Activated T-cell treated with anti-CD3 and anti-CD28 coated beads, Interleukin-2, amount 50 U/mL, for 48 hours (primary cell): ENCODE results near the gene MGAT4A.
"Not testable (repeated sequence)": the region's sequence is repeated elsewhere in the genome, so short reads cannot be mapped to it uniquely, and the experiment has no call there.

ENCODE experiments used
- DNase-seq, 2 experiments: peaks; one replicate each; pipeline ENCODE4 v3.0.0-alpha.2; 2020

Gene MGAT4A

DNA sequence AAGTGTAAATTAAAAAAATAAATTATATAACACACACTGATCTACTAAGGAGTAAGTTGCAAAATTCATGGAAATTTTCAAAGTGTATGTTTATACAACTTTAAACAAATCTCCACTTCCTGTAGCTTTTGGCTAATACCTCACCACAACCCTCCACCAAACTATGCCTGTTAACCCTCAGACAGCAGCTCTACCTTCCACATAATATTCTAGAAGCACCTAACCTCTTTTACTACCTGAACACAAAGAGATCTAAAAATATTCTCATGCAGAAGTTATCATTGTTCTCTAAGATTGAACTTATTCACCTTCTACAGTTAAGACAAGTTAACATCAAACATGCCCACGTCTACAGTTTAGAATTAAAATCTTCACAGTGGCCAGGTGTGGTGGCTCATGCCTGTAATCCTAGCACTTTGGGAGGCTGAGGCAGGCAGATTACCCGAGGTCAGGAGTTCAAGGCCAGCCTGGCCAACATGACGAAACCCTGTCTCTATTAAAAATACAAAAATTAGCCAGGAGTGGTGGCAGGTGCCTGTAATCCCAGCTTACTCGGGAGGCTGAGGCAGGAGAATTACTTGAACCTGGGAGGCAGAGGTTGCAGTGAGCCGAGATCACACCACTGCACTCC is 2.7 kb downstream of the MGAT4A start:
- not testable (repeated sequence) for DNase-seq

DNA sequence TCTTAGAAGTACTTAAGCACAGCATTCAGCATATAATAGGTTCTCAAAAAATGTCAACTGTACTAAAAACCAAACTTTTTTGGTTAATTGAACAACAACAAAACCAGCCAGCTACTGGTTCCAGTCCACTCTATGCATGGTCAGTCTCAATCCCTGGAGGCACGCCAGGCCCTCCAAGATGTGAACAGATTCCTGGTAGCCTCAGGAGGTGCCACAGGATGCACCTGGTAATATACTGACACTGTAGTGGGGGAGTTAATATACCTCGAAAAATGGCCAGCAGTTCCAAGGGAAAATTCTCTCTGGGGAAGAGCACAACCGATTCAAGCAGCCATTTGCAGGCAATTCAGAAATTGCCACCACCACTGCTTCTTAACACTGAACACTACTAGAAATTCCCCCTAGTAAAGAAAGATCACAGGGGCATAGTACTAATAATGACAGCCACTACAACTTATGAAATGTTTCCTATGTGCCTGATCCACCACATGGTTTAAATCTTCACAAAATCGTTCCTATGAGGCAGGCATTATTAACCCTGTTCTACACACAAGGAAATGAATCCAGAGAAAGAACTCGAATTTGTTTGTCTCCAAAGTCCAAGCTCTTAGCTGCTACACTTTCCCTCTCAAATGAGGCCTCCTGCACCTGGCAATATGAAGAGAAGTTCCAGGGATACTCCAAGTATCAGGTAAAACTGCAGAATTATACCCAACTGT is 3.4 kb downstream of the MGAT4A start:
- DNase-seq = no peak

DNA sequence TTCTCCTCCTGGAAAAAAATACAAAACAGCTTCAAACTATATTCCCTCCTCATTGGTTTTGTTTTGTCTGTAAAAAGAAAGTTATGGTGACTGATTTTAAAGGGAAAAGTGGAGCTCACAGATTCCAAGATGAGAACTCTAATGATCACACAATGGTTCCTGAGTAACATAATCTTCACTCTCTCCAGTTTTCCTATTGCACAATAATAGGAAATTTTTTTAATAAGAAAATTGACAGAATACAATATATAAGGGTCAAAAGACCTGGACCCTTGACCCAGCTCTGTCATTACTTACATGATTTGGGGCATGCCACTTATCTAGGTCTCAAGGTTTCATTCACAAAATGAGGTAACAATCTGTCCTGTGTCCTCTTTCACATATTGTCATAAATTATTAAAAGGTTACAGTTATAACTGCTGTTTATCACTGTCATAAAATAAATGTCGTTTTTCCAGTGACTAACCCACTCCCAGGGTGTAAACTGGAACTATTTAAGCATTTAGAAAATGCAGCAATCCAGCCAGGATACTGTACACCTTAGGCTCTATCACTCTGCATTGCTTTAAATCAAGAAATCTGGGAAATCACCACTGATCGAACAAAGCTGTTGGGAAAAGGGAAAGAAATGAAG is 4.1 kb downstream of the MGAT4A start:
- DNase-seq = no peak

DNA sequence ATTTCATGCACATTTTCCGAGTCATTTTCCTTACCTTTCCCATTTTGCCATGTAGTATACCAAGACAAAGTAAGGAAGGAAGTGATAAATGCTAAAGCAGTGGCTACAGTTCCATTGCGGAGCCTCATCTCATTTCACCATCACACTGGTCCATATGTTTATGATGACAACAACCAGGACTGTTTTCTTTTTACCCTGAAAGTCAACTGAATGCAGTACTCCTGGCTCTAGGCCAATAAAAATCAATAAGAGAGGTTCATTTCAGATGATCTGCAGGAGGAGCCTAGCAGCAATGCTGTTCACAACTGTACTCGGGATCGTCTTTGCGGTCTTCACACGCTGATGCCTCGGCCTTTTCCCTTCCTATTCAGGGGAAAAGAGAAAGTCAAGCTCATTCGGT is 4.7 kb downstream of the MGAT4A start:
- no peak for DNase-seq

DNA sequence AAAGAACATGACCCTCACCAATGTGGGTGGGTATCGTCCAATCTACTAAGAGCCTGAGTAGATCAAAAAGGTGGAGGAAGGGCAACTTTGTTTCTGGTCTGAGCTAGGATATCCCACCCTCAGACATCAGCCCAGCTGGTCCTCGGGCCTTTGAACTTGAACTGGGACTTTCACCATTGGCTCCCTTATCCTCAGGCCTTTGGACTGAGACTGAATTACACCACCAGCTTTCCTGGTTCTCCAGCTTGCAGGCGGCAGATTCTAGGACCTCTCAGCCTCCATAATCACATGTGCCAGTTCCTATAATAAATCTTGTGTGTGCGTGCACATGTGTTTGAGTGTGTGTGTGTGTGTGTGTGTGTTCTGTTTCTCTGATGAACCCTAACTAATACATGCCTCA is 10.6 kb downstream of the MGAT4A start:
- DNase-seq = no peak

DNA sequence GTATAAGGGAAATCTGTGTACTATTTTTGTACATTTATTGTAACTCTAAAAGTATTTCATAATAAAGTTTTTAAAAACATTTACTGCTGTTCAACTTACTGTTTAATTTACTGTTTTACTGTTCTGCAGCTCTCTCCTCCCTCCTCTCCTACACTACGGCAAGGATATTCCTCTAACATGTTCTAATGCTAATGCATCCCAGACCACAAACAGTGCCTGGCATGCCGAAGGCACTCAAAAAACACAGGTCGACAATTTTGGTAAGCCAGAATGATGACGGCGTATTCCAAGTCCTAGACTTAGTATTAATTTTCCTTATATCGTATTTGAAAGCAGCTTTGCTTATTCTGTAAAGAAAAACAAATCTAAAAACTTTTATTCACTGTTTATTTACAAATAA is 13.3 kb downstream of the MGAT4A start:
- DNase-seq = no peak

DNA sequence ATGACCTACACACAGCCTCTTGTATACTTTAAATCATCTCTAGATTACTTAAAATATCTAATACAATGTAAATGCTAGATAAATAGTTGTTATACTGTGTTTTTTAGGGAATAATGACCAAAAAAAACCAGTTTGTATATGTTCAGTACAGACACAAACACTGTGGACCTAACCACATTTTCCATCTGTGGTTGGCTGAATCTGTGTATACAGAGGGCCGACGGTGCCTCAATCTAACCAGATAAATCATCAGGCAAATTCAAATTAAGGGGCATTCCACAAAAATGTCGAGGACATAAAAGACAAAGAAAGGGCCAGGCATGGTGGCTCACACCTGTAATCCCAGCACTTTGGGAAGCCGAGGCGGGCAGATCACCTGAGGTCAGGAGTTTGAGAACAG is 14.1 kb downstream of the MGAT4A start:
- no peak for DNase-seq

DNA sequence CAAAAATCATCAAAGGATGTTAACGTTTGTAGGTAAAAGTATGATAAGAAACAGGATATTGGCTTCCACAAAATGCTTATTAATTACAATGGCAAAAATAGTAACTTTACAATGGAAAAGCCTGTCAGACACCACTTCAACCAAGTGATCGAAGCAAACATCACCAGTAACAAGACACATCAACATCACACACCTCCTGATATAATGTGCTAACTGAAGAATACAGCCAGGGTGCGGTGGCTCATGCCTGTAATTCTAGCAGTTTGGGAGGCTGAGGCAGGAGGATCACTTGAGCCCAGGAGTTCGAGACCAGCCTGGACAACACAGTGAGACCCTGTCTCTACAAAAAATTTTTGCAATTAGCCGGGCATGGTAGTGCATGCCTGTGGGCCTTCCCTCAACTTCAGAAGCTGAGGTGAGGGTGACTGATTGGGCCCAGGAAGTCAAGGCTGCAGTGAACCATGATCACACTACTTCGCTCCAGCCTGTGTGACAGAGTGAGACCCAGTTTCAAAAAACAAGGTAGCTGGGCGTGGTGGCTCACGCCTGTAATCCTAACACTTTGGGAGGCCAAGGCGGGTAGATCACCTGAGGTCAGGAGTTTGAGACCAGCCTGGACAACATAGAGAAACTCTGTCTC is 15.0 kb downstream of the MGAT4A start:
- no peak for DNase-seq

DNA sequence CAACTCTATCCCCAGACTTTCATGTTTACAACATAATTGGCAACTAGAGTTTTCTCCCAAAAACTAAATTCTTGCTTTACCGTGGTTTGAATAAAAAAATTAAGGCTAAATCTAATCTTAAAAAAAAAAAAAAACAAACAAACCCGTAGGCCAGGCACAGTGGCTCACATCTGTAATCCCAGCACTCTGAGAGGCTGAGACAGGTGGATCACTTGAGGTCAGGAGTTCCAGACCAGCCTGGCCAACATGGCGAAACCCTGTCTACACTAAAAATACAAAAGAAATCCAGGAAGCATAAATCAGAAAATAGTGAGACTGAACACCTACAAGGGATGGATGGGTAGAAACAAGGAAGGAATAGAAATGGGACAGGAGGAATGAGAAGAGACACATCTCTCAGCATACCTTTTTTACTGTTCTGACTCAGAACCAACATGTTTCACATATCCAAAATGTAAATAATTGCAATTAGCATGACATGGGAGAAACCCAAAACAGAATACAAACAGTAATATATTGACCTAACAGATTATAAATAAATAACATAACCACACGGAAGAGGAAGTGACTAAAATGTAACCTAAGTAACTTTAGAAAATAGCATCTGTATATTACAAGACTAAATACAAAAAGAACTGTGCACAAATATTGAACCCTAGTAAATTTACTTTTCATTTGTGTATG is 17.5 kb downstream of the MGAT4A start:
- DNase-seq = no peak

DNA sequence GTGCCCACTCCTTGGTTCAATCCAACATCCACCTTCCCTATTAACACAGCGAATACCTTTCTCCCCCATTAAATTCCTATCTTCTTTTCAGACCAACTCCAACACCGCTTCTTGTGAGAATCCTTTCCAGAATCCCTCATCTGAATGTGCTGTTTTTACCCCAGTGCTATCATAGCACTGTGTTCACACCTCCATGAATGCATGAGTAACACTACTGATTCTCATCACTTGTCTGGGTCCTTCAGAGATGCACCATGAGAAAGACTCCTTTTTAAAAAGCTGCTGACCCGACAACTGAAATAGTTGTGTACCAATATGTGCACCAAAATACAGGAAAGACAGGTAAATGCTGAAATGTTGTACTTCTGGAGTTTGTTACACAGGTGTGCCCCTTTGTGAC is 18.8 kb downstream of the MGAT4A start:
- no peak for DNase-seq

DNA sequence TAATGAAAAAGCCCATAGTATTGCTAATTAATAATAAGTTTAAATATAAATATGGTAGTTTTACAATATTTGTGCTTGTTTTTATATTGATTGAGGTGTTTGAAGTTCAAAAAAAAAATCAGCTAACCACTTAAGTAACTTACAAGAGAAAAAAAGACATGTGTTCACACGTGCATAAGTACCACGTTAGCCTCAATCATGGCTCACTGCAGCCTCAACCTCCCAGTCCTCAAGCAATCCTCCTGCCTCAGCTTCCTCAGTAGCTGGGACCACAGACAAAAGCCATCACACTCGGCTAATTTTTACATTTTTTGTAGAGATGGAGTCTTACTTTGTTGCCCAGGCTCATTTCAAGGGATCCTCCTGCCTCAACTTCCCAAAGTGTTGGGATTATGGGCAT is 19.4 kb downstream of the MGAT4A start:
- no peak for DNase-seq

DNA sequence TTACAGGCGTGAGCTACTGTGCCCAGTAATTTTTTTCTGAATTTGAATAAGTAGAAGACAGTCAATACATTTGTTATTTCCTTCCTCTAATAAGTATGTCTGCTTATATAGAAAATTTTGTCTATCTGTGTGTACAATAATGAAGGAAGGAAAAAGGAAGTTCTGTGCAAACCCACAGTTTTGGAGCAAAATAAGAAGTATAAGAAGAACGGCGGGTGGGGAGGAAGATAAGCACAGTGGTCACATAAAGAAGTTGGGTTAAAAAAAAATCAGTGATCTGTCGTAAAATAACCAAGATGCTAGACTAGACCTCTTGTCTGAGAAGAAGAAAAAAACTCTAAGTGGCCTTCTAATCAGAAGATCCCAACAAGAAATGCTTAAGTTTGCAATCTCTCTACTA is 20.2 kb downstream of the MGAT4A start:
- DNase-seq = no peak

DNA sequence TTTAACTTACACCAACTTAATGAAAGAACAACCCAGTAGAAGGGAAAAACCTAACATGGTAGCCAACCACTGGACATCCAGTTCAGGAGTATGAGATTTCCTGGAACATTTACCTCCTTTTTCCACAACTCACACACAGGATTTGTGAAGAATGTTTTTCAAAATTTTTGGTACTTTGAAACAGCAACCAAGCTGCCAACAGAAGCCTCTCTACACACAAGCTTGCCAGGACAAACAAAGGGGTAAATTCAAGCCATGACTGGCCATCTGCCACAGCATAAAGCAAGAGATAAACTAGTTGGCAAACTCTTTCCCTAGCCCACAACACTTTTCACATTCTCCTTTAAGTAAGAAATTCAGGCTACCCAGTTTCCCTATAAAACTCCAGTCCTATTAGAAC is 21.4 kb downstream of the MGAT4A start:
- DNase-seq = no peak

DNA sequence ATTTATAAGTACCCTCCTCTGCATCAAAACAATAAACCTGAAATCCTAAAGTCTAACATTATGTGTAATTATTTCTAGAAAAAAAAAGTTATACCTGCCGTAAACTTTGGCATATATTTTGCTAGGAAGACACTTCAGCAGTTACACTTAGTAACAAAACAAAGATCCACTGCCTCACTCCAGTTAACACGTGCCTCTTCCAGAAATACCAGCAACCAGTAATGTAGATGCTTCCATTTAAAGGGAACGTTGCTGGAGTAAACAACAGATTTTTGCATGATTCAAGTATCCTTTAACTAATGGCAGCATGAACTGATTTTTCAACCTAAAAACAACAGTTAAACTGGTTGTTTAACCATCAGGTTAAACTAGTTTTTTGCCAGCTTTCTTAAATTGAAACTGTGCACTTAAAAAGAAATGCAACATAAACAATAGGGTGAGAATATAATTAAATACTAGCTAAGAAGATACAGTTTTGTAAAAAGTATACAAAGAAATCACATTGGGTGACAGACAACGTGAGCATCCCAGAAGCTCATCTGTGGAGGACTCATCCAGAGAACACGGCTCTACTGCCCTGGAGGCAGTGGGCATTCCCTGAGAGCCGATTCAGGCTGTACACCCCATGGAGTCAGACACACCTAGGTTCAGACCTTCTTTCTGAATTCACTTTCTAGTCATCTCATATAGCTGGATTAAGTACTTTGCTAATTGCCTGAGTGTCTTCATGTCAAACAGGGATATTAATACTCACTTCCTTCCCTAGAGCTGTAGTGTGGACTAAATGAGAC is 22.3 kb downstream of the MGAT4A start:
- DNase-seq = no peak

DNA sequence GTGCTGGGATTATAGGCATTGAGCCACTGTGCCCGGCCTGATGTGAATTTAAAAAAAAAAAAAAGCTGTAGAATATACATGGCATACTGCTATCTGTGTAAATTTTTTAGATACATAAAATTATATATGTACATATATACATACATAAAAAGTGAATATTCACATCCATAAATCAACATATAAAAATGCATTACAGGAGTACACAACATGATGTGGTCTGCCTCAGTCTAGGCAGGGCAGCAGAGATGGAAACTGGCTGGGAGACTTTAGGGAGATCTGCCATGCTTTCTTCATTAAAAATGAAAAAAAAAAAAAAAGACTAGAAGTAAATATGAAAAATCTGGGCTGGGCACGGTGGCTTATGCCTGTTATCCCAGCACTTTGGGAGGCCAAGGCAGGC is 24.3 kb downstream of the MGAT4A start:
- DNase-seq = no peak

DNA sequence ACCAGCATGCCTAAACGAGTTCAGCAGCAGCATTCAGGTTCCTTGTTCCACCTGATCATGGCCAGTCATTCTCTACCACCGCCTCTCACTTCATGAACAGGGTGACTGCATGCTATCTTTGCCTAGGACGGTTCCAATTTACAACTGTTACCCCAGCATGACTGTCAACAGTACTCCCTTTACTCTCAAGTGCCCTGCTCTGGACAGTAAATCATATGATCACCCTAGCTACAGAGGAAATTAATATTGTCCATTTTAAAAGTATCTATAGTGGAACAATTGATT is 25.7 kb downstream of the MGAT4A start:
- no peak for DNase-seq

DNA sequence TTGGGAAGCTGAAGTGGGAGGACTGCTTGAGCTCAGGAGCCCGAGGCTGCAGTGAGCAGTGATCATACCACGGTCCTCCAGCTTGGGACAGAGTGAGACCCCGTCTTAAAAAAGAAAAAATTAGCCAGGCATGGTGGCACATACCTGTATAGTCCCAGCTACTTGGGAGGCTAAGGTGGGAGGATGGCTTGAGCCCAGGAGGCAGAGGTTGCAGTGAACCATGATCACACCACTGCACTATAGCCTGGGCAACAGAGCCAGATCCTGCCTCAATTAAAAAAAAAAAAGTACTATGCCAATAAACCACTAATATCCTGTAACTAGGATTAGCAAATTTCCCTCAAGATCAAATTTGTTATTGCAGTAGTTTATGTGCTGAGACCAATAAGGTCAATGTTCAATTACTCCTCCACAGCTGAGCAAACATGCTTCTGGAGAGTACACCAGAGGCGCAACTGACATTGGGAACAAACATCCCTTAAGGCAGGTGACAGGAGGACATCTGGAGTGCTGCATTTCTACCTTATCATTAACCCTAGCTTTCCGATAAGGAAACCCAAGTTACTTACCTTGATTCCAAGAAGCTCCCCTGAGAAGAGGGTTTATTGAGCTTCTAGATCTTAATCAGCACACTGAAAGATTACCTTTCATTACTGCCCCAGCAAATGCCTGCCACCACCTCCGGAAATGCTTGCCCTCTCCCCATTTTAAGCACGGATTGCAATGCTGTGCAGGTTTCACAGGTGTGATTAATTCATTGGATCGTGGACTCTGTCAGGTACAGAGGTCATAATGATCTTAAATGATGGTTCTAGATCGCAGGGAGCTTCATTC is 26.2 kb downstream of the MGAT4A start:
- DNase-seq = no peak

DNA sequence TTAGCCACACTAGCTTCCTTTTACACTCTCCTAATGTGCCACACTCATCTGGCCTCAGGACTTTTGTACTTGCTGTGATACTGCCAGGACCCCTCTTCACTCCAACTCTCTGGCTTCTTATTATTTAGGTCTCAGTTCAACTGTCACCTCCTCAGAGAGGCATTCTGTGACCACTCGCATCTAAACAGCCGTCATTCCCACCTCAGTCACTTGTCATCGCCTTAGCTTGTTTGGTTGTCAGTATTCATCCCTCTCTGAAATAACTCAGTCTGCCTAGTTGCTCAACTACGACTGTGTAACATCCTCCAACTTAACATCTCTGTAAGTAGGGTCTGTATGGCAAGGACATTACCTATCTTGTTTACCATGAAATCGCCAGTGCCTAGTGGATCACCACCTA is 27.2 kb downstream of the MGAT4A start:
- DNase-seq = no peak

DNA sequence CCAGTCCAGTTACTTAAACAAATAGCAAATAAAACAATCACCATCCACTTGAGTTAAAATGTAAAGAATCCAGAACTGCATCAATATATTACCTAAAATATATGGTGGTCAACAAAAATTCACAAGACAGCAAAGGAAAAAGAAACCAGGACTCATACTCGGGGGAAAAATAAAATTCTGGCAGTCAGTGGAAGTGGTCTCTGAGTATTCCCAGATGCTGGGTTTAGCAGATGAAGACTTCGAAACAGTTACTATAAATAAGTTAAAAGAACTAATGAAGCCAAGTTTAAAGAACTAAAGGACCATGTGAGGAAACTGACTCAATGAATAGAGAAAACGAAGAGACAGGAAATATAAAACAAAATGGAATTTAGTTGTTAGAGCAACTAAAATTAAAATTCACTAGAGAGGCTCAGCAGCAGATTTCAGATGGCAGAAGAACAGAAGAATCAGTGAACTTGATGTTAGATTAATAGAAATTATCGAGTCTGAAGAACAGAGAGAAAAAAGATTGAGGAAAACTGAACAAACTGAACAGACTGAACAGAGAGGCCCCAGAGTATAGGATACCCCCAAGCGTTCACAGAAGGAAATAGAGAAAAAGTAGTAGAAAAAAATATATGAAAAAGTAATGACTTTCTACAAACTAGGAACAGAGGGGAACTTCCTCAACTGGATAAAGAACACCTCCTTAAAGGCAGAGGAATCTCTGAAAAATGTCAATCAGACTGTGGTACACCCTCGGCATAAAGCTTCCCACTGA is 27.9 kb downstream of the MGAT4A start:
- DNase-seq = no peak

DNA sequence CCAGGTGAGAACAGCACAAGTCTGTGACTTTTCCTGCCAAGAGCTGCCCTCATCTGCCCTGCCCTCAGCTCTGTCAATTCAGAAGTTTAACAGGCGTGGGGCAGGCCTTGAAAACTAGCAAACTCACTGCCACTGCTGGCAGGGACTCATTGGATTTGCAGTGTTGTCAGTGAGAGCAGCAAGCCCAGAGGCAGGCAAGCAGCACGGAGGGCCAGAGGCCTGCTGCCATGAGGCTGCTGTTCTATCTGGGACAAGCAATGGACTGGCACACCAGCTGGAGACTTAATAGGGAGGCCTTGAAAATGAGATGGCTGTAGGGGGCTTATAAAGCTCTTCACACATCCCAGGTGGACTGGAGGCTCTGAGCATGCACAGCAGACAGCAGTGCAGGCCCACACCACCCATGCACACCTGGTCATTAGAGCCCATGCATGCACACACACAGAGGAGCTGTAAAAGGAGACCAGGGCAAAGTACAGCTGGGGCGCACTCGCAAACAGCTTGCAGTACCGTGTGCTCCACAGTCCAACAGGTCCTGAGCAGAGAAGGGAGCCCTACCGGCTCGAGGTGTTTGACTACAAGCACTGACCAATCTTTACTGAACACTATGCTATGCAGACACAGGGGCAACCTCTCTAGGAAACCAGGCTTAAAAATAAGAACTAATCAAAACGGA is 28.7 kb downstream of the MGAT4A start:
- DNase-seq = no peak

DNA sequence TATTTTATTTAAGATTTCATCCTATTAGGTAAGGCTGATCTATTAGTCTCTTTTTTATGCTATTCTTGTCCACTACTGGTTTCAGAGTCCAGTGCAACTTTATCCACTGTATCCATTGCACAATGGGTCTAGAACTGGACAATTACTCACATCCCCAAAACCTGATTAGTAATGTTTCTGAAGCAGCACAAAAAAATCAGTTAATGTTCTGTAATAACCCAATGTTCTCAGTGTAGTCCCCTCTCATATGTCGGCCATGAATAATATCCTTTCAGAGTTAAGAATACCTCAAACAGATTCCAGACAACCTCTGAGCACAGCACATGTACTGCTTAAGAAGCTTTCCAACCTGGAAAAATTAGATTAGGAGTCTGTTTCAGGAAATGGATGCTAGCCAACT is 29.7 kb downstream of the MGAT4A start:
- no peak for DNase-seq
